Trophoblast cell (in vitro differentiated cells and primary cell): ENCODE results near the gene SRBD1.

Experiments used
- DNase-seq, 2 donors: peaks; one replicate each; pipeline ENCODE4 v3.0.0-alpha.2; 2016
- H2AFZ ChIP-seq: 2 replicates; pipeline ENCODE4 v1.6.1; 2013; ENCODE audit warnings: low read length, moderate library complexity, mild to moderate bottlenecking; ENCODE audit not compliant: insufficient read depth, poor library complexity
- H2AK5ac ChIP-seq: 2 replicates; pipeline ENCODE4 v1.6.1; 2013; ENCODE audit warnings: mild to moderate bottlenecking, low read length
- H2BK120ac ChIP-seq: 2 replicates; pipeline ENCODE4 v1.6.1; 2013; ENCODE audit warnings: low read length, mild to moderate bottlenecking, moderate library complexity; ENCODE audit not compliant: insufficient read depth, poor library complexity
- H2BK12ac ChIP-seq: 2 replicates; pipeline ENCODE4 v1.6.1; 2013; ENCODE audit warnings: mild to moderate bottlenecking, low read length, moderate library complexity
- H2BK5ac ChIP-seq: 2 replicates; pipeline ENCODE4 v1.6.1; 2013; ENCODE audit warnings: low read length, low read depth, moderate library complexity, mild to moderate bottlenecking; ENCODE audit not compliant: poor library complexity
- H3K14ac ChIP-seq: 2 replicates; pipeline ENCODE4 v1.6.1; 2013; ENCODE audit warnings: mild to moderate bottlenecking, low read length
- H3K18ac ChIP-seq: 2 replicates; pipeline ENCODE4 v1.6.1; 2013; ENCODE audit warnings: mild to moderate bottlenecking, low read length
- H3K23ac ChIP-seq: 2 replicates; pipeline ENCODE4 v1.6.1; 2013; ENCODE audit warnings: low read length
- H3K27ac ChIP-seq: 2 replicates; pipeline ENCODE4 v1.5.1; 2013; ENCODE audit warnings: low read depth, mild to moderate bottlenecking, inconsistent platforms, low read length, moderate library complexity
- H3K27me3 ChIP-seq: 2 replicates; pipeline ENCODE4 v1.6.1; 2013; ENCODE audit warnings: inconsistent platforms, mild to moderate bottlenecking, low read length, moderate library complexity; ENCODE audit not compliant: insufficient read depth
- H3K36me3 ChIP-seq, 2 experiments: 1 replicate in 1 of 2; 2 replicates in 1 of 2; pipeline ENCODE4 v1.6.1; 2013; ENCODE audit warnings: low read length in 2 of 2, mild to moderate bottlenecking in 2 of 2, moderate library complexity in 1 of 2; ENCODE audit not compliant: insufficient read depth in 2 of 2, control insufficient read depth in 1 of 2
- H3K4ac ChIP-seq: 2 replicates; pipeline ENCODE4 v1.6.1; 2013; ENCODE audit warnings: low read depth, mild to moderate bottlenecking, low read length, moderate library complexity
- H3K4me1 ChIP-seq, 2 experiments: 1 replicate in 1 of 2; 2 replicates in 1 of 2; pipeline ENCODE4 v1.6.1; 2013; ENCODE audit warnings: low read length in 2 of 2, mild to moderate bottlenecking in 2 of 2, moderate library complexity in 1 of 2; ENCODE audit not compliant: insufficient read depth in 2 of 2, control insufficient read depth in 1 of 2
- H3K4me2 ChIP-seq: 2 replicates; pipeline ENCODE4 v1.6.1; 2013; ENCODE audit warnings: inconsistent platforms, mild to moderate bottlenecking, low read length, moderate library complexity
- H3K4me3 ChIP-seq: 2 replicates; pipeline ENCODE4 v1.5.1; 2013; ENCODE audit warnings: mild to moderate bottlenecking, low read depth, low read length, inconsistent platforms
- H3K79me1 ChIP-seq: one replicate; pipeline ENCODE4 v1.6.1; 2013; ENCODE audit warnings: low read length
- H3K79me2 ChIP-seq: 2 replicates; pipeline ENCODE4 v1.6.1; 2013; ENCODE audit warnings: low read length, mild to moderate bottlenecking; ENCODE audit not compliant: control insufficient read depth, insufficient read depth, poor library complexity
- H3K9ac ChIP-seq: 2 replicates; pipeline ENCODE4 v1.6.1; 2013; ENCODE audit warnings: mild to moderate bottlenecking, low read length
- H3K9me3 ChIP-seq: 2 replicates; pipeline ENCODE4 v1.6.1; 2013; ENCODE audit warnings: low read depth, mild to moderate bottlenecking, control low read depth, inconsistent platforms, low read length; ENCODE audit not compliant: insufficient read depth
- H4K12ac ChIP-seq: 2 replicates; pipeline ENCODE4 v1.6.1; 2013; ENCODE audit warnings: low read depth, mild to moderate bottlenecking, low read length, moderate library complexity
- H4K8ac ChIP-seq: 2 replicates; pipeline ENCODE4 v1.6.1; 2013; ENCODE audit warnings: low read depth, mild to moderate bottlenecking, low read length, moderate library complexity
- H4K91ac ChIP-seq: one replicate; pipeline ENCODE4 v1.6.1; 2013; ENCODE audit warnings: low read depth, mild to moderate bottlenecking, low read length, moderate library complexity
- WGBS: extraction: QIAGEN DNeasy Blood & Tissue Kit; methylation state at CpG from one replicate; pipeline ENCODE4 v1.1.7; 2013; ENCODE audit warnings: missing lambda C conversion rate; ENCODE audit not compliant: insufficient read length, insufficient coverage; ENCODE audit errors: extremely low coverage; 5-methylcytosine and 5-hydroxymethylcytosine counted together

Gene SRBD1

DNA sequence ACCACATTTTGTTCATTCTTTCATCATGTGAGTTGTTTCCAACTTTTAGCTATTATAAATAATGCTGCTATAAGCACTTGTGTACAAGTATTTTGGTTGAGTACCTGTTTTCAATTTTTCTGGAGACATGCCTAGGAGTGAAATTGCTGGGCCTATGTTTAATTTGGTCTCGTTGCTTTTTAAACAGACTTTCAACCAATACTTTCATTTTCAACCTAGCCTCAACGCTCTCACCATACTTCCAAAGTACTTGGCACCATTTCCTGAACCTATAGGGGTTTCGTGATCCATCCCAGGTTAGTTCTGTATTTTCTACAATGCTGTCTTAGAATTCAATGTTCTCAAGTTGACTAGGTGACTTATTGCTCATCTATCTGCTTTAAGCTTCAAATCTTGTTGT is 126.1 kb downstream of the SRBD1 start:
- no peaks in the 10 kb centered on the region for H3K79me1 ChIP-seq
- H4K8ac ChIP-seq: no peak overlapping the region
- no peak overlapping the region for H2BK12ac ChIP-seq
- WGBS: no CpG with 5 or more reads among the region's 3 CpGs
- no peak overlapping the region for H3K4me3 ChIP-seq
- no peak overlapping the region for H3K14ac ChIP-seq
- no peaks in the 10 kb centered on the region for H3K9me3 ChIP-seq
- no peak overlapping the region for H3K18ac ChIP-seq
- no peaks in the 10 kb centered on the region for H3K79me2 ChIP-seq
- no peak overlapping the region for H3K4ac ChIP-seq
- no peak overlapping the region for H2BK120ac ChIP-seq
- no peak overlapping the region for H4K91ac ChIP-seq
- H3K27me3 ChIP-seq: no peaks in the 10 kb centered on the region
- H3K9ac ChIP-seq: no peak overlapping the region
- H4K12ac ChIP-seq: no peak overlapping the region
- H3K4me2 ChIP-seq: no peak overlapping the region
- H3K36me3 ChIP-seq: no peaks in the 10 kb centered on the region
- no peak overlapping the region for H2BK5ac ChIP-seq
- H3K27ac ChIP-seq: no peak overlapping the region
- H2AK5ac ChIP-seq: no peak overlapping the region
- H2AFZ ChIP-seq: no peak overlapping the region
- no peak overlapping the region for H3K23ac ChIP-seq
- no peak for DNase-seq
- H3K4me1 ChIP-seq: no peaks in the 10 kb centered on the region

DNA sequence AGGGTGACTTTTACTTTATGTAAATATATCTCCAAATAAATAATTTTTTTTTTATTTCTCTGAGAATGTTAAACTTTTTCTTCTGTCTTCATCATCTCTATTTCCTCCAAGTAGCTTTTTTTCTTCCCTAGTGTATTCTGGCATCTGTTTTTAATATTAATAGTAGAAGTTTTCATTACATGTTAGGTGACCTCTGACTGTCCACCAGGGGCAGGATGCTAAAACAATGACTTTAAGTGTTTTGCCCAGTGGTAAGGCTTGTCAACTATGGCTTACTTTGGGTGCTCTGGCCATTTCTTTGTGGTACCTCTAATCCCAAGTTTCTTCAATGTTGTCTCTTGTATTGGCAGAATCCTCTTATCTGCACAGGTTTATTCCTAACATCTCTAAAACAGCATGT is 127.1 kb downstream of the SRBD1 start:
- H4K8ac ChIP-seq: no peak overlapping the region
- no peak overlapping the region for H3K4ac ChIP-seq
- no peak overlapping the region for H3K4me2 ChIP-seq
- no peaks in the 10 kb centered on the region for H3K79me2 ChIP-seq
- no peak overlapping the region for H2BK120ac ChIP-seq
- H3K4me1 ChIP-seq: no peaks in the 10 kb centered on the region
- DNase-seq: no peak
- H3K9me3 ChIP-seq: no peaks in the 10 kb centered on the region
- H3K9ac ChIP-seq: no peak overlapping the region
- H3K4me3 ChIP-seq: no peak overlapping the region
- H2AK5ac ChIP-seq: no peak overlapping the region
- no peaks in the 10 kb centered on the region for H3K36me3 ChIP-seq
- H3K14ac ChIP-seq: no peak overlapping the region
- no peak overlapping the region for H2BK5ac ChIP-seq
- H3K79me1 ChIP-seq: no peaks in the 10 kb centered on the region
- H2BK12ac ChIP-seq: no peak overlapping the region
- no peaks in the 10 kb centered on the region for H3K27me3 ChIP-seq
- no peak overlapping the region for H4K91ac ChIP-seq
- H4K12ac ChIP-seq: no peak overlapping the region
- no peak overlapping the region for H3K18ac ChIP-seq
- H2AFZ ChIP-seq: no peak overlapping the region
- H3K23ac ChIP-seq: no peak overlapping the region
- H3K27ac ChIP-seq: no peak overlapping the region

DNA sequence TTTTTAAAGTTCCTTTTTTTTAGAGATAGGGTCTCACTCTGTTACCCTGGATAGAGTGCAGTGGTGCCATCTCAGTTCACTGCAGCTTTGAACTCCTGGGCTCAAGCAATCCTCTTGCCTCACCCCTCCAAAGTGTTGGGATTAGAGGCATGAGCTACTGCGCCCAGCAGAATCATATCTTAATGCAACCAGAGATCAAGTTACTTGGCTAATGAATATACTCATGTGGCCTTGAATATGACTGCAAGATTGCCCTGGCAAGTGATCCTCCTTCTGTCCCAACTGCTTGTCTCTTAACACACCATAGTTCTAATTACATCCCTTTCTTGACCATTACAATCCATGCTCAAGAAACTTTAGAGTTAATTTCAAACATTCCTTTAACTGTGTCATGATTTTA is 133.5 kb downstream of the SRBD1 start:
- Histone ChIP-seq H3K9me3 (no peaks in the 10 kb centered on the region), H3K18ac (no peak overlapping the region), H2BK5ac (no peak overlapping the region), H2BK12ac (no peak overlapping the region), H3K4me1 (no peaks in the 10 kb centered on the region), H2BK120ac (no peak overlapping the region), H2AK5ac (no peak overlapping the region), H3K9ac (no peak overlapping the region), H3K79me2 (no peaks in the 10 kb centered on the region), H3K27me3 (no peaks in the 10 kb centered on the region), H3K23ac (no peak overlapping the region), H3K4me3 (no peak overlapping the region), H3K14ac (no peak overlapping the region), H3K4me2 (no peak overlapping the region), H4K91ac (no peak overlapping the region), H4K8ac (no peak overlapping the region), H3K79me1 (no peaks in the 10 kb centered on the region), H3K4ac (no peak overlapping the region), H2AFZ (no peak overlapping the region), H4K12ac (no peak overlapping the region), H3K27ac (no peak overlapping the region), H3K36me3 (no peaks in the 10 kb centered on the region)
- no CpG with 5 or more reads among the region's 1 CpG for WGBS
- no peak for DNase-seq

DNA sequence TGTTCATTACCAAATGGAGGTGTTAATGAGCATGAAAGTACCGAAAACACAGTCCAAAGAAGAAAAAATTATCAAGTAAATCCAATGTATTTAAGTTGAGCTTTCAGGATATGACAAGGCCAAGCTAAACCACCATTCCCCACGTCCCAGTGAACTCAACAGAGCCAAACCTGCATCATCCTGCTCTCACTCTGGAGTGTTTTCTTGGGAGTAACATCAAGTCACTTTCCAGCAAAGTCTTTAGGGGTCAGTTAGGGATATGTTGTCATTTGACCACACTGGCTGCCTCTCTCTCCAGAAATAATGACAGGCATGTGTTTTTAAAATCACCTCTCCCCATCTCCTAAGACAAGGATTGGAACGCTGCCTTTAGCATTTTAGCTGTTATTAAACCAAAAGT is 140.5 kb downstream of the SRBD1 start:
- H3K9ac ChIP-seq: no peak overlapping the region
- H2BK12ac ChIP-seq: no peak overlapping the region
- no peak overlapping the region for H3K4me2 ChIP-seq
- H2AFZ ChIP-seq: no peak overlapping the region
- H3K14ac ChIP-seq: no peak overlapping the region
- peaks cover 0 to 2% of the 10 kb centered on the region in 2 experiments for H3K4me1 ChIP-seq
- H4K91ac ChIP-seq: no peak overlapping the region
- WGBS: no CpG with 5 or more reads among the region's 3 CpGs
- H3K79me2 ChIP-seq: no peaks in the 10 kb centered on the region
- no peak for DNase-seq
- H2BK5ac ChIP-seq: no peak overlapping the region
- H4K8ac ChIP-seq: no peak overlapping the region
- H2AK5ac ChIP-seq: no peak overlapping the region
- no peak overlapping the region for H3K27ac ChIP-seq
- H3K4ac ChIP-seq: no peak overlapping the region
- no peak overlapping the region for H4K12ac ChIP-seq
- no peaks in the 10 kb centered on the region for H3K36me3 ChIP-seq
- H3K27me3 ChIP-seq: no peaks in the 10 kb centered on the region
- no peak overlapping the region for H3K4me3 ChIP-seq
- no peaks in the 10 kb centered on the region for H3K9me3 ChIP-seq
- H3K79me1 ChIP-seq: no peaks in the 10 kb centered on the region
- H3K18ac ChIP-seq: no peak overlapping the region
- H2BK120ac ChIP-seq: no peak overlapping the region
- H3K23ac ChIP-seq: no peak overlapping the region
